Endothelial cell (in vitro differentiated cells): ENCODE data around the gene PXYLP1. TPM values are rescaled to one million over a fixed set of nuclear protein-coding genes. Genes with fewer than 3 reads are reported as not detected.

Experiments used
- DNase-seq: peaks from one replicate; pipeline ENCODE4 v3.0.0; 2021; ENCODE audit warnings: low spot score
- H3K27ac Mint-ChIP-seq: one replicate; pipeline ENCODE4 v1.8.0; 2021; ENCODE audit warnings: mixed read lengths, inconsistent platforms; ENCODE audit not compliant: unreplicated experiment
- H3K27me3 Mint-ChIP-seq: one replicate; pipeline ENCODE4 v1.8.0; 2021; ENCODE audit warnings: mild to moderate bottlenecking, moderate library complexity, mixed read lengths, inconsistent platforms; ENCODE audit not compliant: unreplicated experiment
- H3K36me3 Mint-ChIP-seq: one replicate; pipeline ENCODE4 v1.8.0; 2021; ENCODE audit warnings: mild to moderate bottlenecking, low read depth, mixed read lengths, inconsistent platforms; ENCODE audit not compliant: unreplicated experiment
- H3K4me1 Mint-ChIP-seq: one replicate; pipeline ENCODE4 v1.8.0; 2021; ENCODE audit warnings: mild to moderate bottlenecking, mixed read lengths, inconsistent platforms; ENCODE audit not compliant: unreplicated experiment
- H3K4me3 Mint-ChIP-seq: one replicate; pipeline ENCODE4 v1.8.0; 2021; ENCODE audit warnings: mild to moderate bottlenecking, mixed read lengths, inconsistent platforms; ENCODE audit not compliant: unreplicated experiment
- H3K9me3 Mint-ChIP-seq: one replicate; pipeline ENCODE4 v1.8.0; 2021; ENCODE audit warnings: mixed read lengths, inconsistent platforms; ENCODE audit not compliant: unreplicated experiment
- CTCF ChIP-seq: fragments of 200-600 bp; sonication (generic); IDR thresholded peaks from one replicate; pipeline ENCODE4 v1.5.0; 2021; ENCODE audit warnings: antibody characterized with exemption; ENCODE audit not compliant: unreplicated experiment
- total RNA-seq: library from RNA; stranded (reverse); fragmentation: NEBNext Ultra II Directional; extraction: Animal tissue kit (Norgen Biotek cat#: 25700); gene quantifications from one replicate; pipeline ENCODE4 v1.2.1, GENCODE V29; 2021; ENCODE audit not compliant: unreplicated experiment

PXYLP1 gene
- total RNA-seq, 1 donor from 2014 or later: 4.4 TPM

GRCh38 chr3:141326626-141327025 lies 95.0 kb downstream of the PXYLP1 start:
- H3K27me3 Mint-ChIP-seq: no peaks in the 10 kb centered on the region
- no peak overlapping the region for H3K27ac Mint-ChIP-seq
- H3K36me3 Mint-ChIP-seq: no peaks in the 10 kb centered on the region
- TF ChIP-seq CTCF: no peak
- no peak for DNase-seq
- no peaks in the 10 kb centered on the region for H3K9me3 Mint-ChIP-seq
- peaks cover 7% of the 10 kb centered on the region for H3K4me1 Mint-ChIP-seq
- no peak overlapping the region for H3K4me3 Mint-ChIP-seq

- DNase-seq: no peak
- no peak for TF ChIP-seq CTCF
- H3K4me3 Mint-ChIP-seq: no peak overlapping the region
- no peak overlapping the region for H3K27ac Mint-ChIP-seq
- no peaks in the 10 kb centered on the region for H3K27me3 Mint-ChIP-seq
- H3K9me3 Mint-ChIP-seq: no peaks in the 10 kb centered on the region
- no peaks in the 10 kb centered on the region for H3K36me3 Mint-ChIP-seq
- peaks cover 7% of the 10 kb centered on the region for H3K4me1 Mint-ChIP-seq
Measured at GRCh38 chr3:141328286-141329166, 96.9 kb downstream of the PXYLP1 start.

- no peak for DNase-seq
- peaks cover 5% of the 10 kb centered on the region for H3K36me3 Mint-ChIP-seq
- peaks cover 11% of the 10 kb centered on the region for H3K4me1 Mint-ChIP-seq
- peaks cover 2% of the 10 kb centered on the region for H3K27me3 Mint-ChIP-seq
- no peak for TF ChIP-seq CTCF
- H3K9me3 Mint-ChIP-seq: no peaks in the 10 kb centered on the region
- H3K27ac Mint-ChIP-seq: no peak overlapping the region
- H3K4me3 Mint-ChIP-seq: no peak overlapping the region
Measured at GRCh38 chr3:141330235-141330634, 98.6 kb downstream of the PXYLP1 start.

- DNase-seq: no peak
- peaks cover 2% of the 10 kb centered on the region for H3K27me3 Mint-ChIP-seq
- peaks cover 5% of the 10 kb centered on the region for H3K36me3 Mint-ChIP-seq
- H3K4me1 Mint-ChIP-seq: peaks cover 11% of the 10 kb centered on the region
- H3K27ac Mint-ChIP-seq: no peak overlapping the region
- H3K4me3 Mint-ChIP-seq: no peak overlapping the region
- TF ChIP-seq CTCF: no peak
- H3K9me3 Mint-ChIP-seq: no peaks in the 10 kb centered on the region
Measured at GRCh38 chr3:141330718-141331376, 99.2 kb downstream of the PXYLP1 start.
